HG03175 (cell line): ENCODE data around the gene LRRC37A2.
"Not testable (repeated sequence)": the region's sequence is repeated elsewhere in the genome, so short reads cannot be mapped to it uniquely, and the experiment has no call there.

Experiments used
- ATAC-seq: cut with Tn5 transposase; IDR thresholded peaks from one replicate; pipeline ENCODE4 v1.9.1; 2021; ENCODE audit warnings: mild to moderate bottlenecking, moderate library complexity; ENCODE audit not compliant: unreplicated experiment

The LRRC37A2 gene

DNA sequence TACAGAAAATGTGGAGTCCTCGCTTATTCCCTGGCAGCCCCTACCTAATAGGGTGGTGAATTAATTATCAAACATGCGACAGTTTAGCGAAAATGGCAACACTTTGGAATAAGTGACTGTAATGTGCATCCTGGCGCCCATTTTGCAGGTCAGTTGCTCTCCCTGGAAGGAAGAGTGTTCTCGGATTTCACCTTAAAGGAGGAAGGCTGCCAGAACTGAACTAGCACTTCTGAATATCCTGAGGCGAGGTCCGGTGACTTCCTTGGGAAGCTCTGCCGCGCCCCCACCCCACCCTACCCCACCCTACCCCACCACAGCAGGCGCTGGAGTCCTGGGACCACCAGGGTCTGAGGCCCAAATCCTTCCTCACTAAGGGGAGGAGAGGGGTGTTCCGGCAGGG lies at the start of gene LRRC37A2:
Gene LRRC37A2, plus strand, starts transcription at position 301 of the 400 bp plus-strand sequence. CDS start 245 bp downstream, outside the sequence.
- not testable (repeated sequence) for ATAC-seq

DNA sequence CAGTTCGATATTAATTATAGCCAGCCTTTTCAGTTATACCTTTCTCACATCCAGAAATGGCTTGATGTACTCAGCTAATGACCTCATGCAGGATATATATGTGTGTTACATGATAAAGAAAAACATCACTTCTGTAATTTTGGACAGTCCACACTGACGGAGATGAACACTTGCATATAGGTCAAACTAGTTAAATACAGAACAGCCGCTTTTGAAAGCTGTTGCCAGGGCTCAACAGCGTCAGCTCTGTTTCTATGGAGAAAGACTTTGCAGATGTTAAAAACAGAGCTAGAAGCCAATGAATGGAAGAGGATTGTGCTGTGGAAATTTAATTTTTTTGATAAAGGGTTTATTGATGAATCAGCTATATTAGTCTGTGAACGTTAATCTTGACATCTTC lies 44.6 kb upstream of the LRRC37A2 start:
- not testable (repeated sequence) for ATAC-seq

DNA sequence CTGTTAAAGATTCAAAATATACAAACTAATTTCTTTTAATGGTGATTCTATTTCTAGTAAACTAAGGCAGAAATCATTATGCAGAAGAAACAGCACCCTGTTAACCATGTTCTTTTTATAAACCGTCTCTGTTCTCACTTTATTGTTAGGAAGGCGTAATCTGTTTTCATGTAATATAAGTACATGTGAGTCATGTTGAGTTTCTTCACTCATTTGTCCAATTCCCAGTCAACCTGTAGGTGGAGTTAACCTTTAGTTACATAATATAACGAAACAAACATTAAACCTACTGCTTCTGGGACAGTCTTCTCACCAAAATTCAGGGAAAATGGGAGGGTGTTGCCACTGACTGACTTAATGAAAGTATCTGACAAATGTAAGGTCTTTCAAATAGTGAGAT lies 37.8 kb upstream of the LRRC37A2 start:
- not testable (repeated sequence) for ATAC-seq

DNA sequence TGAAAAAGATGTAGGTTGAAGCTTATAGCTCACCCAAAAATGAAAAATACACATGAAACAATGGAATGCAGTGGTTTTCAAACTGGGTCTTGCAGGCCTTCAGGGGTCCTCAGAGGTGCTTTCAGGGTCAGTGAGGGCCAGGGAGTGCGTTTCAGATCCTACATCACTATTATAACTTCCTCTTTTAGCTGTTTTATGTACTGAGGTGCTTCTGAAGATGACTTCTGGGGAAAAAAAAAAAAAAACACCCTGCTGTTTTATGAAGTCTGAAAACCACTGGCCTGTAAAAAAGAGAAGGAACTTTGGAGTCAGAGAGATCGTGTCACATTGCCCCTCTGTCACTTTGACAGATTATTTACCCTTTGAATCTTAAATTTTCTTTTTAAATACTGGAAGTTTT lies 36.7 kb upstream of the LRRC37A2 start:
- not testable (repeated sequence) for ATAC-seq

DNA sequence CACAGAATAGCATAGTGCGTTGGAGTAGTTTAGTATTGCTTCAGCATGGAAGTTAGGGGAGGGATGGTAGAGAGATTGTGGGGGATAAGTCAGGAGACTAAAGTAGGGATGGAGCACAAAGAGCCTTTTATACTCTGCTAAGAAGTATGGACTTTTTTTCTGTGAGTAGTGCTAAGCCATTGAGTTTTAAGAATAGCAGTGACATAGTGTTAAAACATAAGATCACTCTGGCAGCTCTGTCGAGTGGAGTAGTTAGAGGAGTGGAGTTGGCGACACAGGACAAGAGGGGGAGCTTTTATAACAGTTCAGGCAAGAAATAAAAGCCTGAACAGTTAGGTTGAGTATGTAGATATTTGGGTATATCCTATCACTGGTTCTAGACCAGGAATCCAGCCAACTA lies 33.4 kb upstream of the LRRC37A2 start:
- ATAC-seq, result not testable (repeated sequence)

DNA sequence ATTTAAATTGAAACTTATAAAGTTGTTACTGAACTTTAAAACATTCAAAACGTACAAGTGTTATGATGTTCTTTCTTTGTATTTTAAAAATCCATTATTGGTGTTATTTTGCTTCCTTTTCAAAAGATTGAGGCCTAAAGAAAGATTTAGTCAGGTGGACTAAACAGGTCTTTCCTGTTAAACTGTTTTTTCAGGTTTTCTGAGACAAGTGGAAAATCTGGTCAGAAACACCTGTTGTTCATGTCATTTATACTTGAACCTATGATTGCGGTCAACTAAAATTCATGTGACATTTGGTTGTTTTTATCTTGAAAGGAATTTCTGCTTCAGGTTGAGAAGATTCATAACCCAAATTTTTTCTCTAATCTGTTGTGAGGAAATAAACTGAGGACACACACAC lies 31.0 kb upstream of the LRRC37A2 start:
- ATAC-seq, result not testable (repeated sequence)

DNA sequence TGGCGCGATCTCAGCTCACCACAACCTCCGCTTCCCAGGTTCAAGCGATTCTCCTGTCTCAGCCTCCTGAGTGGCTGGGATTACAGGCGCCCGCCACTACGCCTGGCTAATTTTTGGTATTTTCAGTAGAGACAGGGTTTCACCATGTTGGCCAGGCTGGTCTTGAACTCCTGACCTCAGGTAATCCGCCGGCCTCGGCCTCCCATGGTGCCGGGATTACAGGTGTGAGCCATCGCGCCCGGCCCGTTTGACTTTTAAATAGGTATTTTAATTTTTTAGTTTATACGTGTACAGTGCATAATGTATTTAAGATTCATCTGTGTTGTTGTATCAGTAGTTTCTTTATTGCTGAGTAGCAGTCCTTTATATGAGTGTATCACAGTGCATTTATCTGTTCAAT lies 20.2 kb upstream of the LRRC37A2 start:
- ATAC-seq, result not testable (repeated sequence)

DNA sequence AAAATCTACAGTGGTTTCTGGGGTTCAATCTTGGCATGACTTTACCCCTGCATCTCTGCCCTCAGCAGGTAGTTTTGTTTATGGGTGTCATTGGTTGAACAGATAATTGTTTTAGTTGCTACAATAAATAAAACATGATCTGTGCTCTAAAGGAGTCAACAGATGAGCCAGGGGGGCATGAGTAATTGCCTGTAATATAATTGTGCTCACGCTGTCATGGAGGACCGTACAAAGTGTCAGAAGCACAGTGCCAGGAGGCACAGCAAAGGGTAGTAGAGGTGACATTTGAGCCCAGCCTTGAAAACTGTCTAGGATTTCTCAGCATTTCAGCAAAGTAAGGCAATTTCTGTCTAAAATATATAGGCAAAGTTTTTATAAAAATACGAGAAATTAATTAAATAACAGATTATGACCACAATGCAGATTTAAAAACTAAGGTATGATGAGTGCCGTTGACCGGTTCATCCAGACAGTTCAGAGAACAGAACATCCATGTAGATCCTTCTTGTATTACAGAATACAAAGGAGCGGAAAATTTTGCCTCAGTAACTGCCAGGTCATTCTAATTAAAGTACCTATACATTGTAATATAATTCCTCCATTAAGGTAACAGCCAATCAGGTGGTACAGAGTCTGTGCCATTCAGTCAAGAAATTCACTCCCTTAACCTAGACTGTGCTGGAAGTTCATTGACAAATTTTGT lies 12.7 kb upstream of the LRRC37A2 start:
- ATAC-seq, result not testable (repeated sequence)

DNA sequence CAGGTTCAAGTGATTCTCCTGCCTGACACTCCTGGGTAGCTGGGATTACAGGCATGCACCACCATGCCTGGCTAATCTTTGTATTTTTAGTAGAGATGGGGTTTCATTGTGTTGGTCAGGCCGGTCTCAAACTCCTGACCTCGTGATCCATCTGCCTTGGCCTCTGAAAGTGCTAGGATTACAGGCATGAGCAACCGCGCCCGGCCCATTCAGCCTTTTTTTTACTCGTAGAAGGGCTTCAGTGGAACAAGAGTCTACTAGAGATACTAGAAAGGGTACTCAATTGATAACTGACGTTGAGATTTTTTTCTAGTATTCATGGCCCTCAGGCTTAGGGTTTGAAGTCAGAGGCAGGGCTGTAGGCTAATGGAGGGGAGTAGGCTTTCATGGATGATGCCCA lies 6.4 kb upstream of the LRRC37A2 start:
- not testable (repeated sequence) for ATAC-seq

DNA sequence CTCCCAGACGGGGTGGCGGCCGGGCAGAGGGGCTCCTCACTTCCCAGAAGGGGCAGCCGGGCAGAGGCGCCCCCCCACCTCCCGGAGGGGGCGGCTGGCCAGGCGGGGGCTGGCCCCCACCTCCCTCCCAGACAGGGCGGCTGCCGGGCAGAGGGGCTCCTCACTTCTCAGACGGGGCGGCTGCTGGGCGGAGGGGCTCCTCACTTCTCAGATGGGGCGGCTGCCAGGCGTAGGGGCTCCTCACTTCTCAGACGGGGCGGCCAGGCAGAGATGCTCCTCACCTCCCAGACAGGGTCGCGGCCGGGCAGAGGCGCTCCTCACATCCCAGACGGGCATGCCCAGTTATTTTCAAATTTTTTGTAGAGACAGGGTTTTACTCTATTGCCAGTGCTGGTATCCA lies 22.4 kb downstream of the LRRC37A2 start:
- ATAC-seq, result not testable (repeated sequence)

DNA sequence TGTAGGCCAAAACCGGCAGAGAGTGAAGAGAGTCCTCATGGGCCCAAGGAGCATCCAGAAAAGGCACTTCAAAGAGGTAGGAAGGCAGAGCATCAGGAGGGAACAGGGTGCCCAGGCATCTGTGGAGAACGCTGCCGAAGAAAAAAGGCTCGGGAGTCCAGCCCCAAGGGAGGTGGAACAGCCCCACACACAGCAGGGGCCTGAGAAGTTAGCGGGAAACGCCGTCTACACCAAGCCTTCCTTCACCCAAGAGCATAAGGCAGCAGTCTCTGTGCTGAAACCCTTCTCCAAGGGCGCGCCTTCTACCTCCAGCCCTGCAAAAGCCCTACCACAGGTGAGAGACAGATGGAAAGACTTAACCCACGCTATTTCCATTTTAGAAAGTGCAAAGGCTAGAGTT lies 36.3 kb downstream of the LRRC37A2 start:
- ATAC-seq, result not testable (repeated sequence)

DNA sequence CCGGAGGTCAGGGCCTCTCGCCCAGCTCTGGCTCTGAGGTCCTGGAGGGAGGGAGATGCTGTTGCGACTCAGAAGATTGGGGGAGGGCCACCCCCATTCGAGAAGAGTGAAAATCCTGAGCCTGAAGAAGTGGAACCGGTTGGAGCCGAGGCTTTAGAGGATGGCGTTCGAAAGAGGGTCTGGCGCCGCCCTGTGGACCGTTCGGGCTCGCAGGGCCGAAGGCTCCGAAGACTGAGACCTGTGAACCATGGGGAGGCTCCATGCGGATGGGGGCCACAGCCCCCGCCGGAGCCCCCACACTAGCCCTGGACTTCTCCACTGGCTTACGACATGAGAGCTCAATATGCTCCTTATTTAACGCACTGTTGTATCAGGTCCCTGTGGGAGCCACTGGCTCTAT lies 46.9 kb downstream of the LRRC37A2 start:
- ATAC-seq, result not testable (repeated sequence)

DNA sequence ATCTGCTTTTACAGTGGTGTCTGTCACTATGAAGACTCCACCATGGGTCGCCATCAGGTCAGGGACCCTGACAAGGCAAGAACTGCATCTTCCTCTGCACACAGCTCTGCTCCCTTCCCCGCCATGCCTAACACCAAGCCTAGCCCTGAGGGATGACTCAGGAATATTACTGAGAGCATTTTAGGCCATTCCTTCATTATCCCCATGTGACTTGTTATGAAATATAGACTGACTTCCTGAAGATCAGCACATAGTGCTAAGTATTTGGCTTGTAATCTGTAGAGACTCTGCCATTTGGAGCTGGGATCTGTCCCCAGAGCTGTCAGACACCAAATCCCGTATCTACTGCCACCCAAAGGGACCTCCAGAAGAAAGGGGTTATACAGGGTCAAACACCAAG lies 47.8 kb downstream of the LRRC37A2 start:
- not testable (repeated sequence) for ATAC-seq

DNA sequence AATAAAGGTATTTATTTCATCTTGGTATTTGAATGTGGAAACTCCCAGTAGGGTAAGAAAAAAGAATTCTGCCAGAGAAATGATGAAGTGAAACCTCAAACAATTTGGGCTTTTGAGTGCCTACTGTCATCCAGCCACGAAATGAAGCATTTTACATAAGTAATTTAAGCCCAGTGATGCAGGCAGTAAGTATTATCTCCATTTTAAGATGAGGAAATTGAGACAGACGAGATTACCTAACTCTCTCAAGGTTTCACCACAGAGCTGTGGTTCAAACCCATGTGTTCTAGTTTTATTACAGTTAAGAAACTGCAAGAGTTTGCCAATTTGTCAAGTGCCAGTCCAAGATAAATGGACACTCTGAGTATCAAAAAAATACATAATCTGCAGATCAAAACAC lies 54.0 kb downstream of the LRRC37A2 start:
- ATAC-seq, result not testable (repeated sequence)

DNA sequence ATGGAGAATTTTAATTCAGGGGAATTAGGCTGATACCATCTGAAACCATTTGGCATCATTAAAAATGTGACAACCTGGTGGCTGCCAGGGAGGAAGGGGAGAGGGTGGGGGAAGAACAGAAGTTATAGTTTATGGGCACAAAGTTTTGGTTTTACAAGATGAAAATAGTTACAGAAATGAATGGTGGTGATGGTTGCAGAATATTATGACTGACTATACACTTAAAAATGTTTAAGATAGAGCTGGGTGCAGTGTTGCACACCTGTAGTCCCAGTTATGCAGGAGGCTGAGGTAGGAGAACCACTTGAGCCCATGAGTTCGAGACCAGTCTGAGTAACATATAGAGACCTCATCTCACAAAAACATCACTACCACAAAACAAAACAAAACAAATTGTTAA lies 54.7 kb downstream of the LRRC37A2 start:
- ATAC-seq, result not testable (repeated sequence)

DNA sequence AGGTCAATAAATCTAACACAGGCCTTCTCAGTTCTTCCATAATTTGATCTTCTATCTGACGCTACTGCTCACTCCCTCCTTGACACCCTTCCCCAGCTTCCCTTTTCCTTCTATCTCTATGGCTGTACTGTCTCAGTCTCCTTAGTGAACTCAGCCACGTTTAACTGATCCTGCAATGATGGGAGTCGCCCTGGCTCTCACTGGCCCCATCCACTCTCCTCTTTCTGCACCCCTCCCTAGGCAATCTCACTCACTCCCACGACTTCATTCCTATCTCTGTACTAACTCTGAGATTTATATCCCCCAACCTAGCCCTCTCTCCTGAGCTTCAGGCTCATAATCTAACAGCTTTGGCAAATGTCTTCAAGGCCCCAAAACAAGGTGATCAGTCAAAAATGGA lies 59.5 kb downstream of the LRRC37A2 start:
- not testable (repeated sequence) for ATAC-seq

DNA sequence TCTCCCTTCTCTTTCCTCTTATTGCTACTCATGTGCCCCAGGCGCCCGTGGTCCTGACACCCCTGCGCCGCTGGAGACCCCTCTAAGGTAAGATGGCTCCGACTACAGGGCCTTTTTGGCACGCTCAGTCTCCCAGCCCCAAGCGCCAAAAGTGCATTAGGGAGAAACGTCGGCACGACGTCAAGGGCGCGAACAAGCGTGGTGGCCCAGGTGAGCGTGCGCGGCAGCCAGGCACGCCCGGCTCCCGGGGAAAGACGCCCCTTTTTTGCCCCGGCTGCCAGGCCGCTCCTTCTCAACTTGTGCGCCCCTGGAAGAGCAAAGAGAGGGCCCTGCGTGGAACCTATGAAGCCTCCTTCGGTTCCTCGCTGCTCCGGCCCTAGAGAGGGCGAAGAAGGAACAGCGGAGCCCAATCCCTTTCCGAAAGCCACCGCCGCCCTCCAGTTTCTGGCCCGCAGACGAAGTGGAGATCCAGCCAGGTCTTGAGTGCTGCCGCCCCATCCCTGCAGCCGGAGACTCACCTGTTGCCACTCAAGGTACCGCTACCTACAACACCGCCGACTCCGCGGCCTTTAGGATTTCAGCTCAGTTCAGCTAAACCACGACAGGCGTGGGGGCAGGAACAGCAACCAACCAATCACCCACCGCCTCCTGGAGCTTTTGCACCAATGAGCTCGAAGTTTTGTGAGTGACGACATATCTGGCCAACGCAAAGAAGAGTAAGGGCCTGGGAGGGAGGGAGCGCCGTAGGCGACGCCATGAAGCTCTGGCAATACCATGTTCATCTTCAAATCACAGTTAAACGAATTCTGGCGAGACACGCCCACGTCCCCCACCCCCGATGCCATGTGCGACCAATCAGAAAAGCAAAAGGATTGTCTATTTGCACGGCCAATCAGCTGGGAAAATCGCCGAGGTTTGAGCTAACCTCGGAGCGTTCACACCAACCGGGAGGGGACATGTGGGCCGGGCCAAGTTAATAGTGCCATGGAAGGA lies 67.1 kb downstream of the LRRC37A2 start, which contains the start of gene ARL17A:
Gene ARL17A, minus strand, starts transcription at position 609 of the 993 bp plus-strand sequence. CDS start 3,369 bp downstream, outside the sequence.
- peak; percentile 92 for ATAC-seq

DNA sequence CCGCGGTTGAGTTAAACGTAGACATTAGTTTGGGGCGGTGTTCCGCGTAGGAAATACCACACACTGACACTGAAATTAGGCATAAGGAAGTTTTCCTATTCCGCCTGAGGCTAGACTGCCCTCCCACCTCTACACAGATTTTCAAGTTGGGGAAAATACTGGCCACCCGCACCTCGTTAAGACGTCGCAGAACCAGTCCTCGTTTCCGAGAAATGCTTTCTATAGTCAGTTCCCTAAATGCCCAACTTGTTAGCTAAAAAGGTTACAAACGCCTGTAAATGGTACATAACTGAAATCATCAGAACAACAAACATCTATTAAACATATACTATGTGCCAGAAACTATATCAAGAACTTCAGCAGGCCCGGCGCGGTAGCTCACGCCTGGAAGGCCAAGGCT lies 67.8 kb downstream of the LRRC37A2 start:
- ATAC-seq, result not testable (repeated sequence)

DNA sequence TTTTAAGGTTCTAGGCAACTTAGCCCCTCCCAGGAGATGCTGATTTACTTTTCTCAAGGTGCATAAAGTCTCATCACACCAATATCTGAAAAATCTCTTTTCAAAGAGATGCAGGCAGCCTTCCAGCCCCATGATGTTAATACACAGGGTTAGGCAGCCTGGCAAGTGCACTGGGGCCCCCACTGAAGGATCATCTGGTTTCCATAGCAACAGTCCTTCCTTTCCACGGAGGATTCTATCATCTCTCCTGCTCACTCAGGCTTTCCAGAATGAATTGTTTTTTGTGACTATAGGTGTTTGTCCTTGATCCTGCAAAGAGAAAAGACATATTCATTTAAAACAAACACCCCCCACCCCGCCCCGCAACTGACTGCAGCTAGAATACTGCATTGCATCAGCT lies 73.2 kb downstream of the LRRC37A2 start:
- ATAC-seq, result not testable (repeated sequence)

DNA sequence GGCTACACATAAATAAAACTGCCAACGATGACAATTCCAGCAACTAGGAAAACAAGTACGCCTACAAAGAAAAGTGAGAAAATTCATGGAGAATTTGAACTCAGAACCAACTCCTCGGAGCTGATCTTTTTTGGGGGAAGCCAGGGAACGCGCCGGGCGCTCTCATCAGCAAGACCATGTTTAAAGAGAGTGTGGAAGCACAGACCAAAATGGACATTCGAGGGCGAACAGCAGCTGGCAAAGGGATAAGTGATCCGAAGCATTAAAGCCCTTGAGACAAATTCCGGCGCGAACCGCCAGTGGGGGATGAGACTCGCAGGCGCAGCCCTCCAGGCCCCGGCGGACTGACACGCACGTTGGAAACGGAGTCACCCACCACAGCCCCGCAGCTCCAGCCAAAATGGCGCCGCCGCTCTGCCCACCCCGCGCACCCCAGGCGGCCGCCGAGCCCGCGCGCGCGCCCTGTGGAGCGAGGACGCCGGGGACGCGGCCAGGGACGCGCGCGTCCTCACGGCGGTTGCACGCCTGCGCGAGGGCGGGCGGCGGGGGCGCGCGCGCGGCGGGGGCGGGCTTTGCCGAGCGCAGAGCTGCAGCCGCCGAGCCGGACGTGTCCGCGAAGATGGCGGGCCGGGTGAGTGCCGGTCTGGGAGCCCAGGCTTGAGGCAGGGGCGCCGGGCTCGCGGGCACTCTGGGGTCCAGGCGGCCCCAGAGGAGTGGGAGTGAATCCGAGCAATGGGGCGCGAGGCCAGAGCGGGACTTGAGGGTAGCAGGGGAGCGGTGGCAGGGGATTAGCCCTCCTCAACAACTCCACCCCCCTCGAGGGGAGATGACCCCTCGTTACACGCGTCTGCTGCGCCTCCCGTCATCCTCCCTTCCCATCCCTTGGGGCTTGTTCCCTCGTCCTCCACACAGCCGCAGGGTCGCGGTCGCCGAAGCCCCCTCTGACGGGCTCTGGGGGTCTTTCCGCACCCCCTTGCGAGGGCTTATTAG lies 78.2 kb downstream of the LRRC37A2 start, which contains the start of gene NSF:
Gene NSF, plus strand, starts transcription at position 513 of the 990 bp plus-strand sequence. Its CDS starts 107 bp downstream, at position 620.
- peak; percentile 75 for ATAC-seq
